Measurements from ENCODE around the gene SH2D4B. TPM values are rescaled to one million over a fixed set of nuclear protein-coding genes. Genes with fewer than 3 reads are reported as not detected.

SH2D4B gene
- total RNA-seq, 4 donors from 2014 or later, result not detected

DNA sequence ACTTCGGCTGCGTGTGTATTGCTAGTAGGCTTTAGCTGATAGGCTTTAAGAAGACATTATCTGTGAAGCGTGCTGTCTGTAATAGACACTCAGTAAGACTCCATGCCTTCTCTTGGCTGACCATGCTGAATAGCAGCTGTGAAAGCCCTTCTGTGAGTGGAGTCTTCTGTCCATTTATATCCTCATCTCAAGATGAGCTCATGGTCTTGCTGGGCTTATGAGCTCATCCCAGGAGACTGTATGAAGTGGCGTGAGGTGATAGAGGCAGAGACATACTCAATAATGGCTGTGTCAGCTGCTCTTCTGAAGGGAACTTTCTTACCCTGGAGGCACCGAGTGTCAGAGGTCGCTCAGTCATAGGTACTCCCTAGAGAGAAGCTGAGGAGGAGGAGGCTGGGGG lies 111.5 kb downstream of the SH2D4B start:
- Histone ChIP-seq H3K4me1 (no peaks in the 10 kb centered on the region), H3K36me3 (no peaks in the 10 kb centered on the region), H3K27me3 (no peaks in the 10 kb centered on the region), H3K9me3 (peaks cover 0 to 15% (median 2%) of the 10 kb centered on the region in 3 donors), H3K4me3 (no peak overlapping the region), H3K27ac (no peak overlapping the region)
- TF ChIP-seq, protein P1, sequence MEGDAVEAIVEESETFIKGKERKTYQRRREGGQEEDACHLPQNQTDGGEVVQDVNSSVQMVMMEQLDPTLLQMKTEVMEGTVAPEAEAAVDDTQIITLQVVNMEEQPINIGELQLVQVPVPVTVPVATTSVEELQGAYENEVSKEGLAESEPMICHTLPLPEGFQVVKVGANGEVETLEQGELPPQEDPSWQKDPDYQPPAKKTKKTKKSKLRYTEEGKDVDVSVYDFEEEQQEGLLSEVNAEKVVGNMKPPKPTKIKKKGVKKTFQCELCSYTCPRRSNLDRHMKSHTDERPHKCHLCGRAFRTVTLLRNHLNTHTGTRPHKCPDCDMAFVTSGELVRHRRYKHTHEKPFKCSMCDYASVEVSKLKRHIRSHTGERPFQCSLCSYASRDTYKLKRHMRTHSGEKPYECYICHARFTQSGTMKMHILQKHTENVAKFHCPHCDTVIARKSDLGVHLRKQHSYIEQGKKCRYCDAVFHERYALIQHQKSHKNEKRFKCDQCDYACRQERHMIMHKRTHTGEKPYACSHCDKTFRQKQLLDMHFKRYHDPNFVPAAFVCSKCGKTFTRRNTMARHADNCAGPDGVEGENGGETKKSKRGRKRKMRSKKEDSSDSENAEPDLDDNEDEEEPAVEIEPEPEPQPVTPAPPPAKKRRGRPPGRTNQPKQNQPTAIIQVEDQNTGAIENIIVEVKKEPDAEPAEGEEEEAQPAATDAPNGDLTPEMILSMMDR (IDR thresholded peaks at IDR 0.05), result no peak
- TF ChIP-seq POLR2AphosphoS5 (IDR thresholded peaks at IDR 0.05) (no peak), EP300 (IDR thresholded peaks at IDR 0.05) (no peak), POLR2A (IDR thresholded peaks at IDR 0.05) (no peak)
- 80 to 93% methylated on average over 4 of the region's 6 CpGs for WGBS, 2 donors (ENCODE audit: low coverage in 1 of 2)
- no peak for ATAC-seq

DNA sequence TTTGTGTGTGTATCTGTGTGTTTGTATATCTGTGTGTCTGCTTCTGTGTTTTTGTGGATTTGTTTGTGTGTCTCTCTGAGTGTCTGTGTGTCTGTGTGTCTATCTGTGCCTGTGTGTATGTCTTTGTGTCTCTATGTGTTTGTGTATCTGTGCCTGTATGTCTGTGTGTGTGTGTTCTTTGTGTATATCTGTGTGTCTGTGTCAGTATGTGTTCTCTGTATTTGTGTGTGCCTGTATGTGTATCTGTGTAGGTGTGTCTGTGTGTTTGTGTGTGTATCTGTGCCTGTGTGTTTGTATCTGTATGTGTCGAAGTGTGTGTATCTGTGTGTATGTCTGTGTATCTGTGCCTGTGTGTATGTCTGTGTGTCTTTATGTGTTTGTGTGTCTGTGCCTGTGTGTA lies 118.2 kb downstream of the SH2D4B start:
- Histone ChIP-seq H3K36me3 (no peaks in the 10 kb centered on the region), H3K9me3 (peaks cover 0 to 47% (median 2%) of the 10 kb centered on the region in 3 donors), H3K27me3 (peaks cover 7% of the 10 kb centered on the region), H3K27ac (no peak overlapping the region), H3K4me3 (no peak overlapping the region), H3K4me1 (no peaks in the 10 kb centered on the region)
- 83 to 100% methylated on average over 1 of the region's 1 CpG for WGBS, 2 donors (ENCODE audit: low coverage in 1 of 2)
- TF ChIP-seq, protein P1 (IDR thresholded peaks at IDR 0.05), result no peak
- TF ChIP-seq POLR2AphosphoS5 (IDR thresholded peaks at IDR 0.05), result no peak
- no peak for TF ChIP-seq EP300 (IDR thresholded peaks at IDR 0.05)
- TF ChIP-seq POLR2A (IDR thresholded peaks at IDR 0.05), result no peak
- ATAC-seq, result no peak

DNA sequence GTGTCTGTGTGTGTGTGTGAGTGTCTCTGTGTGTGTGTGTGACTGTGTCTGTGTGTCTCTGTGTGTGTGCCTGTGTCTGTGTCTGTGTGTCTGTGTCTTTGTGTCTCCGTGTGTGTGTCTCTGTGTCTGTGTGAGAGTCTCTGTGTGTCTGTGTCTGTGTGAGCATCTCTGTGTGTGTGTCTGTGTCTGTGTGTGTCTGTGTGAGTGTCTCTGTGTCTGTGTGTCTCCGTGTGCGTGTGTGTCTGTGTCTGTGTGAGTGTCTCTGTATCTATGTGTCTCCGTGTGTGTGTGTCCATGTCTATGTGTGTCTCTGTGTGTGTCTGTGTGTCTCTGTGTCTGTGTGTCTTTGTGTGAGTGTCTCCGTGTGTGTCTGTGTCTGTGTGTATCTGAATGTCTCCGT lies 120.4 kb downstream of the SH2D4B start:
- H3K9me3 ChIP-seq, result peaks cover 0 to 43% (median 2%) of the 10 kb centered on the region in 3 donors
- no peak for ATAC-seq
- H3K4me3 ChIP-seq, result no peak overlapping the region
- H3K4me1 ChIP-seq, result peaks cover 0 to 4% (median 0%) of the 10 kb centered on the region in 3 donors
- H3K27ac ChIP-seq, result no peak overlapping the region
- no peak for TF ChIP-seq POLR2A (IDR thresholded peaks at IDR 0.05)
- TF ChIP-seq POLR2AphosphoS5 (IDR thresholded peaks at IDR 0.05), result no peak
- TF ChIP-seq EP300 (IDR thresholded peaks at IDR 0.05), result no peak
- TF ChIP-seq, protein P1 (IDR thresholded peaks at IDR 0.05), result no peak
- no CpG with 5 or more reads among the region's 6 CpGs for WGBS, 2 donors (ENCODE audit: low coverage in 1 of 2)
- no peaks in the 10 kb centered on the region for H3K36me3 ChIP-seq
- peaks cover 7% of the 10 kb centered on the region for H3K27me3 ChIP-seq

DNA sequence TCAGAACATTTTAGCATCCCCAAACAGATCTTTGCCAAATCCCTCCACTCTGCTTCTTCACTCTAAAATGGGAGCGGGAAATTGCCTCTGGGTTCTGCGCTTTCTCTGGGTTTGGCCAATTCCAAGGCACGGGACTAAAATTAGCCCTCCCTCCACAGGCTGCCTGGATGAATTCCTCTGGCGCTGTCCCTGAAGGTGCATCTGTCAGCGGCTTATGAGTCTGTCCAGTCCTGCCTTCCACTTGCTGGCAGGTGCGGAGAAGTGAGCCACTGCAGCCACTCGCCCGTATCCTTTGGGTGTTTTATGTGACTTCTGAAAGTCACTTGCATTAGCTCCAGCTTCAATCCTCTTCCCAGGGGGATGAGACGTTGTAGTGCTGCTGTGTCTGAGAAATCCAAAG lies 121.6 kb downstream of the SH2D4B start:
- 70 to 80% methylated on average over 1 to 7 of the region's 9 CpGs for WGBS, 2 donors (ENCODE audit: low coverage in 1 of 2)
- peaks cover 0 to 31% (median 0%) of the 10 kb centered on the region in 3 donors for H3K9me3 ChIP-seq
- ATAC-seq, result no peak
- H3K4me1 ChIP-seq, result peaks cover 0 to 16% (median 0%) of the 10 kb centered on the region in 3 donors
- H3K27ac ChIP-seq, result no peak overlapping the region
- H3K4me3 ChIP-seq, result no peak overlapping the region
- peaks cover 7% of the 10 kb centered on the region for H3K27me3 ChIP-seq
- TF ChIP-seq POLR2A (IDR thresholded peaks at IDR 0.05), result no peak
- TF ChIP-seq, protein P1 (IDR thresholded peaks at IDR 0.05), result no peak
- TF ChIP-seq POLR2AphosphoS5 (IDR thresholded peaks at IDR 0.05), result no peak
- TF ChIP-seq EP300 (IDR thresholded peaks at IDR 0.05), result no peak
- H3K36me3 ChIP-seq, result no peaks in the 10 kb centered on the region

DNA sequence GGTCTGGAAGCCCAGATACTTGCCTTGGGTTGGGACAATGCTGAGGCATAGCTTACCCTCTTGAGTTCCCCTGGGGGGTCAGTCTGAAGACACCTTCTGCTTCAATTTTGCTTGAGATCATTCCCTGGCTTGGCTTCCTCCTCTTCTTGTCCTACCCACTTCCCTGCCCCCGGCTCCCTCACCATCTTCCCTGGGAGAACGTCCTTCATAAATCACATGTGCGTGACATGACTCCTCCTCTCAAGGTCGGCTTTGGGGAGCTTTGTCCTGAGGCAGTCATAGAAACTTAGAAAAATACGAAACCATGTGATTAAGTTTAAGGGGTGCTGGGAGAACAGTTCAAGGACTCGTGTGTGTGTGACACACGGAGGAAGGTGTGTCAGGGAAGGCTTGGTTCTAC lies 122.6 kb downstream of the SH2D4B start:
- ATAC-seq, result no peak
- no peak overlapping the region for H3K27ac ChIP-seq
- no peak for TF ChIP-seq POLR2AphosphoS5 (IDR thresholded peaks at IDR 0.05)
- TF ChIP-seq, protein P1 (IDR thresholded peaks at IDR 0.05), result no peak
- TF ChIP-seq EP300 (IDR thresholded peaks at IDR 0.05), result no peak
- no peak for TF ChIP-seq POLR2A (IDR thresholded peaks at IDR 0.05)
- no peak overlapping the region for H3K4me3 ChIP-seq
- 75 to 88% methylated on average over 4 to 5 of the region's 7 CpGs for WGBS, 2 donors (ENCODE audit: low coverage in 1 of 2)
- no peaks in the 10 kb centered on the region for H3K36me3 ChIP-seq
- peaks cover 7% of the 10 kb centered on the region for H3K27me3 ChIP-seq
- H3K4me1 ChIP-seq, result peaks cover 0 to 18% (median 0%) of the 10 kb centered on the region in 3 donors
- peaks cover 0 to 21% (median 0%) of the 10 kb centered on the region in 3 donors for H3K9me3 ChIP-seq
